GM21526 (cell line): ENCODE measurements around the gene ASCL5.

Experiments used
- ATAC-seq: cut with Tn5 transposase; IDR thresholded peaks from one replicate; pipeline ENCODE4 v1.9.1; 2021; ENCODE audit warnings: moderate library complexity; ENCODE audit not compliant: unreplicated experiment, low FRiP score

Gene ASCL5

GRCh38 chr1:201137579-201138310 is 10.8 kb upstream of the ASCL5 start:
- no peak for ATAC-seq

DNA sequence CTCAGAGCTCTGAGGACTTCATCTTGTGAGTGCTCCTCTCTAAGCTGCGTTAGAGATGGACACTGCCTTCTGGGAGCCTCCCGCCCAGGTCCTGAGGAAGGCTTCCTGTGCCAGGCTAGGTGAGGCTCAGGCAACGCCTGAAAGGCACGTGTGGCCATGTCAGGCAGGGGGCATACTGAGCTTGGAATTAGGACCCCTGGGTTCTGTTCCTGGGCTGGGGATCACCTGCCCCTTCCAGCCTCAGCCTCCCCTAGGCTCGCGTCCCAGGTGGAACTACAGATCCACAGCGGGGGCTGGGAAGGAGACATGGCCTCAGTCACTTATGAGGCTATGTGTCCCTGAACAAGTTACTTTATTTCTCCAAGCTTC is 10.0 kb upstream of the ASCL5 start:
- no peak for ATAC-seq

DNA sequence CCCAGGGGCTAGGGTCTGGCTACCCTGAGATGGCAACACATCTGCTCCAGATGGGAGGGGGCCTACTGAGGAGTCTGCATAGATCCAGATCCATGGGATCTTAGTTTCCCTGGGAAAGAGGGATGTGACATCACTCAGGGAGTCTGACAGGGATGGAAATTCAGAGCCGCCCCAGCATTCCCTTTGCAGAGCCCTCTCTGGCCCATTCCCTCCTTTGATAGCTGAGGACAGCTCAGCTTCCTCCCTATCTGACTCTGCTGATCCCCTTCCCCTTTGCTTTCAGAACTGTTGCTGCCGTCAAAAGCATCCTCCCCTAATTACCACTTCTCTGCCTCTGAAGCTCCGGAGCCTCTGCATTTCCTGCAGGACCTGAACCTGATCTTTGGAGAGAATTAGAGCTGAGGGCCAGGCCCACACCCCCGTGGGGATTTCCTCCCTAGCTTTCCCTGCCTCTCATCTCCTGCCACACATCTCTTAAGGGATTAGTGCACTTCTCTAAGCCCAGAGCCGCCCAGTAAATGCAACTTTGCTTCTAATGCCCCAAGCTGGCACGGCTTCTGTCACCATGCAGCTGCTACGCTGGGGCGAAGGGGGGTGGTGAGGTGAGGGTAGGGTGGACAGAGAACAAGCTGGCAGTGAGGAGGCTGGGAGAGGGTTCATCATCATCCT is 9.5 kb upstream of the ASCL5 start:
- ATAC-seq, result no peak

DNA sequence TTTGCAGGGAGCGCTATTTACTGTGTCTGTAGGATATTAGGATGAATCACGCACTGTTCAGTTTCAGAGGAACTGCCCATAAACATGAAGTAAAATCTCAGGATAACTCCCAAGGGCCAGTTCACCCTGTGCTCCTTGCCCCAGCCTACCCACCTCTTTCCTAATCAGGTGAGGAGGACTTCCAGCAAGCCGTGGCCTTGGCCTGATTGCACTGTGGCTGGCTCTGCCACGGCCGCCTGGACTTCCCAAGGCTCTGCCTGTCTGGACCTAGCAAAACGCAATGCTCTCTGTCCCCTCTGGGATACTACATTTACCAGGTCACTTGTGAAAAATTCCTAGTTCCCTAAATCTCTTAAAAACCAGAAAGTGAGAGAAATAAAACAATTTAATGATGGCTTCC is 7.4 kb upstream of the ASCL5 start:
- ATAC-seq, result no peak

- ATAC-seq, result no peak
These were observed 4.4 kb upstream of the ASCL5 start for GRCh38 chr1:201131398-201131797.

- ATAC-seq, result no peak
These were observed 2.0 kb upstream of the ASCL5 start for GRCh38 chr1:201128962-201129361.

- ATAC-seq, result no peak
These were observed 1.5 kb upstream of the ASCL5 start for GRCh38 chr1:201128476-201128875.

DNA sequence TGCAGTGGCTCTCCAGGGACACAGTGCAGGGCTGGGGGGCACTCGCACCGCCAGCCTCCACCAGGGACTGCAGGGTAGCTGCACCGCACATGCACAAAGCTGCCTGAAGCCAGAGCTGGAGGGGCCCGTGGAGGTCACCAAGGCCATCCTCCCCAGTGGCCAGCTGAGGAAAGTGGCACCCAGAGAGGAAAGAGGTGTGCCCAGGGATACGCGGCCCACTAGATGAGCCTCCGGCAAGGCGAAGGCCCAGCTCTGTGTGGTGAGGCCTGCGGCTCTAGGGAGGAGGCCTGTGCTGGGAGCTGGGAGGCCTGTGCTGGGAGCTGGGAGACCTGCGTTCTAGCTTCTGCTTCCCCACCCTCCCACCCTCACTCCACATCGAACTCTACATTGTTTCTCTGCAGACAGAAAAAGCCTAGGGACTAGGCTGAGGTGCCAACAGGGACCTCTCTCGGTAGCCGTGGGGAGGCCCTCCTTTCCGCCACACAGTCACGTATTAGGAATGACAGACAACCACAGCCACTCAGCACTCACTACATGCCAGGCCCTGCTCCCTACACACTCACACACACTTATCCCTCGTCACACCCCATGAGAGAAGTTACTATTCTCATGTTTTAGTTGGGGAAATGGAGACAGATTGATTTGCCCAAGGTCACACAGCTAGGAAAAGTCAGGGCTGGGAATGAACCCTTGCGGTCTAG is 921 bp upstream of the ASCL5 start:
- no peak for ATAC-seq

- ATAC-seq, result no peak
These were observed 537 bp downstream of the ASCL5 start for GRCh38 chr1:201126463-201126831.

DNA sequence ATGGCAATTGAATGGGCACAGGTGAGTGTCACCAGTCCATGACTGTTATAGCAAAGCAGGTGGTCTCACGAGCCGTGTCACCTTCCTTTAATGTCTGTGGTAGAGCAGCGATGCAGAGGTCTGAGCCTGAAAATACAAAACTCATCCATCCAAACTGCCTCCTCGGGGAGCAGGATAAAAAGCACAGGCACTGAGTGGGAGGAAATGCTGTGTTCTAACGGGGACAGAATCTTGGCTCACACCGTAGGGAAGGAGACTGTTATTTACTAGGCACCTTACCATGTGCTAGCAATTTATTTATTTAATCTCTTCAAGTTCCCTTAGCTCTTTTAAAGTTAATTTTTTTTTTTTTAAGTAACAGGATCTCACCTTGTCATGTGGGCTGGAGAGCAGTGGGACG is 1.2 kb downstream of the ASCL5 start:
- no peak for ATAC-seq

DNA sequence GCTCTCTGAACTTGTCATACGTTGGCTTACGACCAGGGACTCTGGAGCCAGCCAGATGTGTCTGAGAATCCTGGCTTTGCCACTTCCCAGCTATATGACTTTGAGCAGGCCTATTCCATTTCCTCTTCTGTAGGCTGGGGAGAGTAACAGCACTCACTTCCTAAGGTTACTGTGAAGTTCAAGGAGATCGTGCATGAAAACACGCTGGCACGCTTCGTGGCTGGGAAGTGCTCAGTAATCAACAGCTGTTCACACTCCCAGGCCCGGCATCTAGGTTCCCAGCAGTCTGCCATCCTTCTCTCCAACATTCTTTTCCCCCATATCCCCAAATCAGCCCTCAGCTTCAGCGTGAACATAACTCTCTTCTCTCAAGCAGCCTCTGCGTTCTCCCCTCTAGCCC is 2.0 kb downstream of the ASCL5 start:
- ATAC-seq, result no peak

GRCh38 chr1:201123866-201124265 is 3.1 kb downstream of the ASCL5 start:
- ATAC-seq, result no peak

GRCh38 chr1:201122321-201122957 is 4.5 kb downstream of the ASCL5 start:
- ATAC-seq, result no peak

GRCh38 chr1:201119206-201120197 is 7.5 kb downstream of the ASCL5 start:
- ATAC-seq, result no peak

GRCh38 chr1:201116091-201116490 is 10.9 kb downstream of the ASCL5 start:
- ATAC-seq, result no peak

DNA sequence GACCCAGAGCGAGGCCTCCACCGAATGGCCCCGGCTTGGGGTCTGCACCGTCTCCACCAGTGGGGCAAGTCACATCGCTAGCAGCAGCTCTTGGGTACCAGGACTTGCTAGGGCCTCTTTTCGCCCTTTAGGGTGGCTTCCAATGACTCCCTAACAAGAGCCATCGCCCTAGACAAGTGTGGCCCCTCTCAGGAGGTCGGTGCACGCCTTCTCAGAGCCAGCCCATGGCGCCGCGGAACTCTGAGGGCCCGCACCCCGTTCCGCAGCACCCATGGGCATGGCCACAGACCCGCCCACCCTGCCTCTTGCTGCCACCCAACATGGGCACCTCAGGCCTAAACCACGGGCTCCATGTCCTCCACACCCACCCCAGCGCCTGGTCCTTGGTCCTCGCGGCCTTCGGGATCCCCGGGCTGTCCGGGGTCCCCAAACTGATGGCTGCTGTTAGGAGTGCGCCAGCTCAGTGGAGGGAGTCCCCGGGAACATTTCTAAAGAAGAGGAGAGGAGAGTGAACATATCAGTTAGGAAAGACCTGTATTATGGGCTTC is 11.5 kb downstream of the ASCL5 start:
- no peak for ATAC-seq

DNA sequence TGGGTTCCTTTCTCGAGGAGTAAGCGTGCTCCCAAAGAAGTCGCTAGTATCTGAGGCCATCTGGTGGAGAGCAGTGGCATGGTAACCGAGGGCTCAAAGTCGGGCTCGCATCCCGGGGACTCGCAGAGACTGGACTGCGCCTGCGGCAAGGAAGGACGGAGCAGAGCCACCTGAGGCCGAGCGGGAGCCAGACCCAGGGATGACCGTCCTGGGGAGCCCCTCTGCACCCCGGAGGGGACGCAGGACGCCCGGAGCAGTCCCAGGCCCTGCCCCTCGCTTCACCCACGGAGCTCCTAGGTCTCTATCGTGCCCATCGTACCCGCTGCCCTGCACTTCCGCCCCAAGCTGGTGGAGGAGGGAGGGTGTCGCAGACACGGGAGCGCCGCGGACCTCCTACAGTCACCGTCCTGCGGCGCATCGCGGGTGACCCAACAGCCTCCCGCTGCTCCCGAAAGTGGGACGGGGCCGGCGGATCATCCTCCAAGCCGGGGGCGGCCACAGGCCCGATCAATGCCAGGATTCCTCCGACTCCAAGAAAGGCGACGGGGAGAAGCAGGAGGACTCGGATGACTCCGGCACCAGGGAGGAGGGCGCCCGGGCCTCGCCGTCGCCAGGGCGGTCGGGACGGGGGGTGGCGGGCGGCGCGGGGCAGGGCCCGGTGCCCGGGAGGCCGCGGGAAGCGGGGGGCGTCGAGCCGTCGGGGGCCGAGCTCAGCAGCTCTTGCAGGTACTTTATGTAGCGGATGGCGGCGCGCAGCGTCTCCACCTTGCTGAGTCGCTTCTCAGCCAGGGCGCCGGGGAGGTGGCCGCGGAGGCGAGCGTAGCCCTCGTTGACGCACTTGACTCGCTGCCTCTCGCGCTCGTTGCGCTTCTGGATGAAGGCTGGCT is 12.5 kb downstream of the ASCL5 start:
- ATAC-seq, result no peak

DNA sequence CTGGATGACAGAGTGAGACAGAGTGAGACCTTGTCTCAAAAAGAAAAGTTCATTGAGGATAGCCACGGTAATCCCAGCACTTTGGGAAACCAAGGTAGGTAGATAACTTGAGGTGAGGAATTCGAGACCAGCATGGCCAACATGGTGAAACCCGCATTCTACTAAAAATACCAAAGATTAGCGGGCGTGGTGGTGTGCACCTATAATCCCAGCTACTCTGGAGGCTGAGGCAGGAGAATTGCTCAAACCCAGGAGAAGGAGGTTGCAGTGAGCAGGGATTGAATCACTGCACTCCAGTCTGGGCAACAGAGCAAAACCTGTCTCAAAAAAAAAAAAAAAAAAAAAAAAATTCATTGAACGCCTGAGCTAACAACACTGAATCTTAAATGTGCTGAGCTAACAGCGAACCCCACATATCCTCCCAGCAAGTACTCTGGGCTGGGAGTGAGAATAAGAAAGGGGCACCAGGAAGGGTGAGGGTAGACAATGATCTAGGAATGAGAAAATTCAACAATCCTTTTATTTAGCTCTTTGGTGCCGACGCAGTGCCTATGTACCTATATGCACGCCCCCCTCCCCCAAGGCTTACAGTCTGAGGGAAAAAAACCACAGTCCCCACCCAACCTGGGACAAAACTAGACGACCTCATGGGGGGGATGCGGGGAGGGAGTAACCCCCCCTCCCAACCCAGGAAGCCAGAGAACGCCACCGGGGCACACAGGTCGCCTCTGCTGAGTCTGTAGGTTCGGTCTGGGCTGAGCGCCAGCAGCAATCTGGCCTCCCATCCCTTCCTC is 13.3 kb downstream of the ASCL5 start:
- no peak for ATAC-seq
